GM19238 (cell line): Measurements from ENCODE around the gene ADGRD1.

ENCODE experiments used
- DNase-seq: peaks from one replicate; pipeline ENCODE4 v3.0.0; 2011; ENCODE audit warnings: low spot score; ENCODE audit not compliant: insufficient read length

Gene ADGRD1

DNA sequence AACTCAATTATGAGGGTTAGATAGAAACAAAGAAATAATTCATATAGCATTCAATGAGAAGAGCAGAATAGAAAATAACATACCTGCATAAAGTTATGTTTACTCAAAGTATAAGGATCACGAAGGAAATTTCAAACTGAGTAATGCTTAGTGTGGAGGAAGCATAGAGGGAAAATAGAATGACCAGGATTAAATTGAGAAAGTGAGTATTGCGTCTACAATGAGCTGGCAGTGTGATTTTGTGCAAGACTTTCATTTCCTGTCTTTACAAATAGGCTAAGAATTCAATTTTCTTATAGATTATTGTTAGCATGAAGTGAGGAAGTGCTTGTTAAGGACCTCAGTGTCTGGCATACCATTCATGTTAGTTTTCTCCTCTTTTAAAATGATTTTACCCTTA, 12.0 kb downstream of the ADGRD1 start:
- no peak for DNase-seq

GRCh38 chr12:130966443-130967030, 12.8 kb downstream of the ADGRD1 start:
- DNase-seq: no peak

DNA sequence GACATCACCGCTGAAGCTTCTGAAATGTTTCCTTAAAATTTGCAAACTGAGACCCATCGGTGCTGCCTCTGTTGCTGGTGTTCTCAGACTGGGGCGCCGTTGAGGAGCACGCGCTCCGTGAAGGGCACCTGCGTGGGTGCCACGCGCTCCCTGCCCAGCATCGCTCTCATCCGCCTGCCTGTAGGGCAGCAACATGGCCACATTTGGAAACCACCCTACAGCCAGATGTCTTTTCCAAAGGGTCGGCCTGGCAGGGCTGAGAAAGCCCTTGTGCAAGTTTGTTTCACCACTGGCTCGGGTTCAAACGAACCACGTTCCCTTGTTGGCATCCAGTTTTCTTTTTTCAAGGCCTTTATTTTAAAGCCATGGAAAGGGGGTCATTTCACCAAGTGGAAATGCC, 13.9 kb downstream of the ADGRD1 start:
- DNase-seq: no peak

- no peak for DNase-seq
Measured at GRCh38 chr12:130968611-130969010, 14.9 kb downstream of the ADGRD1 start.

DNA sequence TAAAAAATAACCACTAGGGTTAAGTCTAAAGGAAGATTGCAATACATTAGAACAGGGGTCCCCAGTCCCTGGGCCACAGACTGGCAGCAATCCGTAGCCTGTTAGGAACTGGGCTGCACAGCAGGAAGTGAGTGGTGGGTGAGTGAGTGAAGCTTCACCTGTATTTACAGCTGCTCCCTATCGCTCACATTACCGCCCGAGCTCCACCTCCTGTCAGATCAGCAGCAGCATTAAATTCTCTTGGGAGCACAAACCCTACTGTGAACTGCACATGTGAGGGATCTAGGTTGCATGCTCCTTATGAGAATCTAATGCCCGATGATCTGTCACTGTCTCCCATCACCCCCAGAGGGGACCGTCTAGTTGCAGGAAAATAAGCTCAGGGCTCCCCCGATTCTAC, 15.5 kb downstream of the ADGRD1 start:
- DNase-seq: no peak

DNA sequence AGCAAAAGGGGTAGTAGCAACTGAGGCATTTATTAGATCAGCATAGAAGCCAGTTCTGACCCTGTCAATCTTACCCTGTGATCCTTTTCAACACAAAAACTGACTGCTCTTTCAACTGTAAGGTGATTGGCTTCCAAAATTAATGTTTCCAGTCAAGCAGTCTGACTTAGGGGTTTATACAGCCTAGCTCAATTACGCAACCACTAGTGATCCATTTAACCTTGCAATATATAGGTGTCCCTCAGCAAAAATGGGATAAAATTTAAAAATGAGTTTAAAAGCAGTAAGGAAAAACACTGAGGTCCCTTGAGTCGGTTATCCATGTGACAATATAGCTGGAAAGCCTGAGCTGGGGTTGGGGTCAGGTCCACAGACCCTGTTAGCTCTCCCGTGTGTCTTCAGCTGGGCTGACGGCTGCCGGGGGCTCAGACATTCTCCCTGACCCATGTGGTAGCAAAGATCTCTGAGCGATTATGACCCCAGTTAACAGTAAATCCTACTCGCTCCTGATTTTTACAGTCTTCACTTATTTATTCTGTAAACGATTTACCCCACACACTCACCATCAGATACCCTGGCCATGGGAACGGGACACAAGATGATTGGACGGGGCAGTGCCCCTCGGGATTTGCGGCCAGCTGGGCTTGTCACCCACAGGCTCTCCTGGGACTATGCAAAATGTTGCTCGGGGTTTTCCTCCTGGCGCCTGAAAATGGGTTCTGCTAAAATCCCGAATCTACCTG, 16.6 kb downstream of the ADGRD1 start:
- peak; percentile 13 for DNase-seq

DNA sequence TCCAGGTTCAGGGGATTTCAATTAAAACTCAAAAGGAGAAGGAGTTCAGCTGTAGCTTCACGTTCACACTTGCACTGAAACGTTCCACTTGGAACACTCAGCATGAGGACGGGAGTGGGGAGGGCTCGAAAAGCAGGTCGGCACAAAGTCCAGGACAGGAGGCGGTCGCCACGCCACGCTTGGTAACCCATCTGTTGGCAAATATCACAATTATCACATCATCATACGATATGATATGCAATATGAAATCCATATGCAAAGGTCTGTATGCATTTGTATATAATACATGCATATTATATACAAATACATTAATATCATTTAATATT, 17.2 kb downstream of the ADGRD1 start:
- DNase-seq: no peak

DNA sequence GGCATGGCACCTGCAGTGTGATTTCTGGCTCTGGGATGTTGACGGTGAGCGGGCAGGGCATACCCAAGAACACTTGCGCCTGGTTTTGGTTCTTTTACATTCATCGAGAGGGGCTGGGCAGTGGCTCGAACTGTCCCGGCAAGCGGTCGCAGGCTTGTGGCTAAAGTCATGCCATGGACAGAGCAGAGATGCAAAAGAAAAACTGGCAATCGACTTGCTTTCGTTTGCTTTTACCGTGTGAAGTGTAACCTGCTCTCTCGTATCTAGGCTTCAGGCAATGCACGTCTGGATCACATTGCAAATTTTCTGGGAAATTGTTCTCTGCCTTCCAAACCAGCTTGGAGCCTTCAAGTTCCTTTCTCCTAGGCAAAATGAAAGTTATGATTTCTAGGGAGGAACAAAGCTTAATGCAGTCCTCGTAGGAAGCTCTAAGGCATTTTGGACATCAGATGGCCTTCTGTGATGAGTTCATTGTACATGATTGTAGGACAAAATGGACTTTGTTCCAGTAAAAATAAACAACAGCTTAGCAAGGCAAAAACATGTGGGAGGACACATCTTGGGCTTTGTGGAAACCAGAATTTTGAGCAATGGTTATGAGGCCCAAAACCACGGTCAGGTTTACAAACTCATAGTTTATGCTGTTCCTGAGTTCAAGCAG, 18.3 kb downstream of the ADGRD1 start:
- DNase-seq: no peak

DNA sequence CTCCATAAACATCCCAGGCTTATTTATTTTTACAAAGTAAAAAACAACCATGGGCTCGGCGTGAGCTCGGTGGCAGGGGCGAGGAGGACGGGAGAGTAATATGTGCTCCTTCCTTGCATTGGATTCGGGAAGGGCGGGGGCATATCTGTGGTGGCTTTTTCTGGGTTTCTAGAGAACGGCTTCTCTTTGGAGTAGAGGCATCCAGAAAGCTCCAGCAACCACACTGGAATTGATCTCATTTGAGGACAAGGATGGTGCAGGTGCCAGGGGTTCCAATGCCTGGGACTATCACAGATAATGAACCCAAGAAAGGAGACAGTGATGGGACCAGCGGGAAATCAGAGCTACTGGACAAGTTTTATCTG, 18.9 kb downstream of the ADGRD1 start:
- no peak for DNase-seq

GRCh38 chr12:130973109-130973508, 19.4 kb downstream of the ADGRD1 start:
- DNase-seq: no peak

DNA sequence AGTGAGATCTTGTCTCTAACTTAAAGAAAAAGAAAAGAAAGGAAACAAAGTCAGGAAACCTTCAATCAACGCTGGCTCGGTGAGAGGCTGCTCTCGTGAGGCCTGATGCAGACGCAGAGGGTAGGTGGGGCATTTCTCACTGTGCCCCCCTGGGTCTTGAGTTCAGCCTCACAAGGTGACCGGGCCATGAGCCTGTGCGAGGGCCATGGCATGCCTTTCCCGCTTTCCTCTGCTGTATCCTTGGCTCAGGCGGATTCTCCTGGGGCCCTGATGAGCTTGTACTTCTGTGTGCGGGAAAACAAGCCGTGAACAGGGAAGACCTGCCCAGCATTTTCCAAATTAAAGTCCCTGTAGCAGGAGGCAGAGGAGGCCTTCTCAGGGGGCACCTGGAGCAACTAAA, 20.2 kb downstream of the ADGRD1 start:
- no peak for DNase-seq

GRCh38 chr12:130975116-130975515, 21.4 kb downstream of the ADGRD1 start:
- DNase-seq: no peak

GRCh38 chr12:130976171-130976720, 22.5 kb downstream of the ADGRD1 start:
- no peak for DNase-seq

- DNase-seq: no peak
Measured at GRCh38 chr12:130977046-130977742, 23.5 kb downstream of the ADGRD1 start.

DNA sequence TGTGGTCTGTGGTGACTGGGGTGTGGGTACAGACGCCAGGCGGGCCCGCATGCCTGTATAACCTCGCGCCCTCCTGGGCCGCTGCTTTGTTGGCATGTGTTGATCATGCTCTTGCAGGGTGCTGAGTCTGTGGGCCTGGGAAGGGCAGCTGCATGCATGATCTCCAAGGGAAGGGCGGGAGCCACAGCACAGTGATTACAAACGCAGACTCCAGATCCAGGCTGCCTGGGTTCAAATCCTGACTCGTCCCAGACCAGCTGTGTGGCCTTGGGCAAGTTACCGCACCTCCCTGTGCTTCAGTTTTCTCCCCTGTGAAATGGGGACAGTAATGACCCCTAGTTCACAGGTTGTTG, 24.0 kb downstream of the ADGRD1 start:
- DNase-seq: no peak

GRCh38 chr12:130978785-130979184, 25.1 kb downstream of the ADGRD1 start:
- no peak for DNase-seq

DNA sequence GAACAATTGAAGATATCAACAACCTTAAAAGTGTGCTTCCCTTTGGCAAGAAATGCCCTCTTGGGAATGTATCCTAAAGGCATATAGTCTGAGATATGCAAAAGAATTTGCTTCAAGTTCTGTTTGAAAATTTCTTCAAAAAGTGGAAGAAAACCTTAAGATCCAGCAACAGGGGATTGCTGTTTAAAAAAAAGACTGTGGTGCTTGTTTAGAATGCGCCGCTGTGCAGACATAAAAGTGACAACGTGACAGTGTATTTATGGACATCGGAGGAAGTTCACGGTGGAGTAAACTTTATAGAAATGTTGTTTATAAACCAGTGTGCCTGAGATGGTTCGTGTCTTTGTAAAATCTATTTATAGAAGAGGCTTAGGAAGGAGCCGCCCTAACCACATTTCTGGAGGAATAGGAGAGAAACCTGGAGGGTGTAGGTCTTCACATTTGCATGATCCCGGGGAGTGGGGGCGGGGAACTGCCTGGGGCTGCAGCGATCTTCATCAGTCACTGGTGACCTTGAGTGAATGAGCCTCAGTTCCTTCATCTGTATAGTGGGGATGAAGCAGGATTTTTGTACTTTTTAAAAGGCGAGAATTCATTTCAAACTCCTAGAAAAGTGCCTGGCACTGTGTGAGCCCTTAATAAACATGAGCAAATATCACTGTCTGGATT, 27.5 kb downstream of the ADGRD1 start:
- DNase-seq: no peak

DNA sequence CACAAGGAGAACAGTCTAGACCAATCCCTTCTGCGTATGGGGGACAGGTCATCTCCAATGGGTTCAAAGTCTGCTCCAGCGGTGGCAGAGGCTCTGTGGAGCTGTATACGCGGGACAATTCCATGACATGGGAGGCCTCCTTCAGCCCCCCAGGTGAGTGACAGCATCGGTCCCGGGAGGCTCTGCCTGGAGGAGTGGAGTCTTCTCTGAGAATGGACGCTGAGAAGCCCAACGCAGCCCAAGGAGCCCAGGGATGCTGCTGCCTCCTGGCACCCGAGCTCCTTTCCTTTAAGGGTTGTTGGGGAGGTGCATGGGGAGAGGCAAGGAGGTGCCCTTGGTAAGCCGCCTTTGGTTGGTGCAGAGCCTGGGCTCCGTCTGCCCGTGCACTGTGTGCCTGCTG, 28.2 kb downstream of the ADGRD1 start:
- no peak for DNase-seq

DNA sequence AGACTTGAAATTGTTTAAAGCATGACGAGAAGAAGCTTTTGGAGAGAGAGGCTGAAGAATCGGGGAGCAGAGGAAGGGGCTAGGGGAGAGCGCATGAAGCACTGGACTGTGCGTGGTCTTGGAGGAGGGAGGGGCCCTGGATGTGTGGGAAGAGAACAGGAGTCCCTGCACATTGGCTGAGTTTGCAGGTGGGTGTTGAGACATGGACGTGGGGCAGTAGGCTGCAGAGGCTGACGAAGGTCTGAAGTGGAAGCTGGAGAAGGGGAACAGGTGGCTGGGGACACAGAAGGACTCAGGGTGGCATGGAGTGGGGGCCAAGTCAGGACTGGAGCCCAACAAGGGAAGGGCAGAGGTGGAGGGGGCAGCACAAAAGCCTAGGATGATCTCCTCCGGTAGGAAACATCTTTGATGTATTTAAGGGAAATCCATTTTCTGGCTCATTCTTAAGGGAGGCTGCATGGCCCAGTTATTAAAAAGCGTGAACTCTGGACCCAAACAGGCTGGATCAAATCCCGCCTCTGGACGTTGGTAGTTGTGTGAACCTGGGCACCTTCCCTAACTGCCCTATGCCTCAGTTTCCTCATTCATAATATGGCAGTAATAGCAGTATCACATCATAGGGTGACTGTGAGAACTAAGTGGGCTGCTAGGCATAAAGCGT, 29.0 kb downstream of the ADGRD1 start:
- no peak for DNase-seq

- DNase-seq: no peak
Measured at GRCh38 chr12:130983328-130984017, 29.8 kb downstream of the ADGRD1 start.
